GM19193 (cell line): ENCODE measurements around the gene SALL3.

Experiments used
- POLR2A ChIP-seq: IDR thresholded peaks from 4 replicates; pipeline ENCODE4 v1.6.1; 2011; ENCODE audit not compliant: insufficient read depth, insufficient read length; ENCODE audit errors: extremely low read depth

Gene SALL3

GRCh38 chr18:78957140-78957539, 22.5 kb upstream of the SALL3 start:
- no peak for TF ChIP-seq POLR2A

GRCh38 chr18:78960709-78961108, 18.9 kb upstream of the SALL3 start:
- TF ChIP-seq POLR2A, result no peak

DNA sequence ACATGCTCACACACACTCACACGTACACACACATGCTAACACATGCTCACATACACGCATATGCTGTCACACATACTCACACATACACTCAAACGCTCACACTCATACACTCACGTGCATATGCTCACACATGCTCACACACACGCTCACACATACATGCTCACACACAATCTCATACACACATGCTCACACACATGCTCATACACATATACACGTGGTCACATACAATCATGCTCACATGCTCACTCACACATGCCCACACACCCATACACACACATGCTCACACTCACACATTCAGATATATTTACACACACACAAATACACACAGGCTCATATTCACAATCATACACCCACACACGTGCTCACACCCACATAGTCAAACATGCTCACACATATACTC, 17.5 kb upstream of the SALL3 start:
- no peak for TF ChIP-seq POLR2A

- TF ChIP-seq POLR2A, result no peak
These were observed 14.4 kb upstream of the SALL3 start for GRCh38 chr18:78965260-78965659.

DNA sequence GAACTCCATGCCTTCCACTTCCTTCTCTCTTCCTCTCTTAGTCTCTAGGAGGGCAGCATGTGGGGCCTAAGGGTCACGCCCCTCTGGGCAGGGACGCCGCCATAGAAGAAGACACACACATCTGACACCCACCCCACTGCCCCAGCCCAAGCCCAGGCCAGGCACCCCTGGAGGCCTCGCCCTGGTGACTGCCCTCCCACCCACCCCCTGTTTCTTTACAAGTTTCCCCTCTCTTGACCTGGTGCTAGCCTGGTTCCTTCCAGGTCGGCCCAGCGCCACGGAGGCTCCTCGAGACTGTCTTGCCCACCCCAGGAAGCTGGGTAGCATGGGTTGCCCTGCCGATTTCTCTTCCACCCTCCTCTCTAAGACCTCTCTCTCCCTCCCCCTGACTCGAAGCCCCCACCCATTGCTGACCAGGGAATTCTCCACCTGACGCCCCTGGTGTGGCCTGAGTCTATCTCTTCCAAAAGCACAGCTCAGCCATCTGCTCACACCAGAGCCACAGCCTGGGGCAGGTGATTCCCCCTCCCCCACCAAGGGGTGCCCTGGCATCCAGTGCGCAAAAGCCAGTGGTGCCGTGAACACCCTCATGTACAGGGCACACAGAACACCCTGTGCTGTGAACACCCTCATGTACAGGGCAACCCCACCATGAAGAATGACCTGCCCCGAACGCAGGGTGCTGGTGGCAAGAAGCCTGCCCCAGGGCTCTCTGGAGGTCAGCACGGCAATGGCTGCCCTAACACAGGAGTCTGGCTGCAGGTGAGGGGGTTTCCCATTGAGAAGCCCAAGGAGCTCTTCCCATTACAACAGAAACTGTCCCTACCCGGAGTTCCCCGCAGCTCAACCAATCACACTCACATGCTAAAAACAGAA, 13.5 kb upstream of the SALL3 start:
- TF ChIP-seq POLR2A, result no peak

- no peak for TF ChIP-seq POLR2A
These were observed 12.9 kb upstream of the SALL3 start for GRCh38 chr18:78966793-78967106.

DNA sequence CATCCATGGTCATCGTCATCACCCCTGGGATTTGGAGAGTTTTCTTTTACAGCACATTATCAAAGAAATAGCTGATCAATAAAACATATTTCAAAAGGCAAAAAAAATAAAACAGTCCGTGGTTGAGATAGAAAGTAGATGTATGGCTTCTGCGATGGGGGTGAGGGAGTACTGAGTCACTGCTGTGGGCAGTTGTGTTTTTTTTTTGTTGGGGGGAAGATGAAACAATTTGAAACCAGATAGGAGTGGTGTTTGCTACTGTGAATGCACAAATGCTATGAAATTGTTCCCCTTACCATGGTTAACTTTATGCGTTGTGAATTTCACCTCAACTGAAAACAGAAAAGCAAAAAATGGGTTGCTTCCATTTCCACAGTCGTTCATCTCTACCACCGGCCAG, 11.9 kb upstream of the SALL3 start:
- no peak for TF ChIP-seq POLR2A

DNA sequence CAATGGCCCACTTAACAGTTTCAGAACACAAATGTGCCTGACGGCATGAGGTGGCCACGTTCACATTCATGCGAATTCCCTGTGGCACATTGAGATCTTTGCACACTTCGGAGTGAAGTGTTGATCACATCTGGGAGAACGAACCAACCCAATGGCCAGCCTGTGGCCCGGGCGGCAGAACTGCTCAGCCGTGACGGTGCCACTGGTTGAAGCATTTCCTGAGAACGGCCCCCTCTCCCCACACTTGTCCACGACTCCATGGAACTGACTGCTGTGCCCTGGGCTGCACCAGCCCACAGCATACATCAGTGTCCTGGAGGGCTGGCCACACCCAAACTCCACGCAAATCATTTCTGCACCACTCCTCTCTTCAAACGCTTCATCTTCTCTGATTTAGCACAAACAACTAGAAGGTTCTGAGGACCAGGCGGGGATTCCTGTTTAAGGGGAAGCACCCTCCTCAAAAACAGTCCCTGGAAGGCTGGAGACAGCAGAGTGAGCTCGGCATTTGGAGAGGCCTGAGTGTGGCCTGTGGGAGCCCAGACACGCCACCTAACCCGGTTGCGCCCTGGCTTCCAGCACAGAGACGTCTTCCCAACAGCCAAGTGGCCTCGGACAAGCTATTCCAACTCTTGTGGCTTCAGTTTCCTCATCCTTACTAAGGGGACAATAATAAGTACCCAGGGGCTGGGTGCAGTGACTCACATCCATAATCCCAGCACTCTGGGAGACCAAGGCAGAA, 9.9 kb upstream of the SALL3 start:
- TF ChIP-seq POLR2A, result no peak

DNA sequence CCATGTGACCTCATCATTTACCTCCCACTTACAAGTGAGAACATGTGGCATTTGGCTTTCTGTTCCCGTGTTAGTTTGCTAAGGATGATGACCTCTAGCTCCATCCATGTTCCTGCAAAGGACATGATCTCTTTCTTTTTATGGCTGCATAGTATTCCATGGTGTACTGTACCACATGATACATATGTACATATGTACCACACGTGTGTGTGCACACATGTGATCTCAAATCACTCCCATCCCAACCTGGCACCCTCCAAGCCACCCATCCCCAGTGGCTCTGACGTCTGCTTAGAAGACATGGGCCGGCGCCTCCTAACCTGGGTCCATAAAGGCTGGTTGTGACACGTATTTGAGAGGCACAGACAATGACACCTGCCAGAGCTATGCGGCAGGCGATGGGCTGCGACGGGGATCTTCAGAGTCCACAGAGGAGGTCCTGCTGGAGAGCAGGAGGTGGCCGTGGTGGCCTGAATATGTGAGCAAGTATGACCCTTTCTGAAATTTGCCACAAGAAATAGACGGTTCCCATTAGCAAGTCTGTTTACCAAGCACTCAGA, 8.8 kb upstream of the SALL3 start:
- no peak for TF ChIP-seq POLR2A

GRCh38 chr18:78971511-78972245, 7.9 kb upstream of the SALL3 start:
- no peak for TF ChIP-seq POLR2A

DNA sequence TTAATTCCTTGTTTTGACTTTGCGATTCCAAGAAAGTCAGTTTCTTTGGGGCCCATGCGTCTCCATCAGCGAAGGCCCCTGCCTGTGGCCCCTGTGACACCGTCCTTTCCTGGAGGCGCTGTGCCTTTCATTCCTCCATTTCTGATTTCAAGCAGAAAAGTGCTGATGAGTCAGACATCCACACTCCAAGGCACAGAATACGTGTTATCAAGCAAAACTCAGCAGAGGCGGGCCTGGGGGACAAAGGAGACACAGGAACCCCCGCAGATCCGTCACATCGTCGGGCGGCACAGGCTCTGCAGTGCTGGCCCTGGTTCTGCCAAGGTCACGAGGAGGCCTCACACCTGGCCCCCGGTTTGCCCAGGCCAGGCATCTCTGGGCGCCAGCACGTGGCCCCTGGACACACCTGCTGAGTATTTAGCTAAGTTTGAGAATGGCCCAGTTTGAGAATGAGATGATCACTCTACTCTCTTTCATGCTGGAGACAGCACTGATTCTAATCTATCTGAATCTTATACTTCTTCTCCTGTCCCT, 7.2 kb upstream of the SALL3 start:
- no peak for TF ChIP-seq POLR2A

GRCh38 chr18:78972930-78973331, 6.7 kb upstream of the SALL3 start:
- no peak for TF ChIP-seq POLR2A

DNA sequence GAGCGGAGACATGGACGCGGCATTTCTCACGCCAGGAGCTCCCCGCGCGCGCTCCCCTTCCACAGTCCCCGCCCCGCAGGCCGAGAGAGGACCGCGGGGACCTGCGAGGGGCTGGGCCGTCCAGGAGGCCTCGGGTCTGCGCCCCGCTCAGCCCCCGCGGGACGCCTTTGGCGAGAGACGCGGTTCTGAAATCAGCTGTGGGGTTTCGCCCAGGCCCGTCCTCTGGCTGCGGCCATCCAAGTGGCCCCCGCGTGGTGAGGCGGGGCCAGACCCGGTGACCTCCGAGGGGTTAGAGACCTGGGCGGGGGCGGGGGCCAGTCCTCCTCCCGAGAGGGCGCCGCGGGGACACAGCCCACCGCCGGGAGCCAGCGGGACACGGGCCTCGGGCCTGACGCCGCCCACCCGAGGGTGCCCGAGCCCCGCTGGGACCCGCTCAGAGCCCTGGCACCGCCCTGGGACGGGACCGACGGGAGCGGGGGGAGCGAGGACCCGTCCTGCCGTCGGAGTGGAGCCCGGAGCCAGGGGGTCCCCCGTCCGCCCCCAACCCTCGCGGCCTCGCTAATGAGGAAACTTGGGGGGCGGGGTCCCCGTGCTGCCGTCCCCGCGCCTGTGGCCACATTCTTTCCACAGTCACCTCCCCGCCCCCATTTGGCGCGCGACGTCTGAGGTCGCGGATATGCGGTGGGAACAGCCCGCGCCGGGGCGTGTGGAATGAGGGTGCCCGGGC, 6.1 kb upstream of the SALL3 start:
- TF ChIP-seq POLR2A, result no peak

GRCh38 chr18:78974115-78974761, 5.4 kb upstream of the SALL3 start:
- TF ChIP-seq POLR2A, result no peak

GRCh38 chr18:78975292-78975691, 4.3 kb upstream of the SALL3 start:
- TF ChIP-seq POLR2A, result no peak
